Myocyte (in vitro differentiated cells): ENCODE results near the gene RIOK2. TPM values are rescaled to one million over a fixed set of nuclear protein-coding genes. Genes with fewer than 3 reads are reported as not detected.
"Not testable (repeated sequence)": the region's sequence is repeated elsewhere in the genome, so short reads cannot be mapped to it uniquely, and the experiment has no call there.

Source experiments
- DNase-seq: peaks from one replicate; pipeline ENCODE4 v3.0.0-alpha.2; 2012; ENCODE audit warnings: low read depth
- total RNA-seq: library from RNA; depleted of rRNA; stranded (reverse); fragments of >200 nt; gene quantifications from 2 replicates; pipeline ENCODE4 v1.2.3, GENCODE V29; 2014

The RIOK2 gene
- total RNA-seq, 1 donor from 2014 or later = 30.1 TPM

GRCh38 chr5:97171703-97172102 is 11.3 kb downstream of the RIOK2 start:
- DNase-seq = no peak

GRCh38 chr5:97167435-97167834 is 15.6 kb downstream of the RIOK2 start:
- DNase-seq = no peak

GRCh38 chr5:97165726-97166125 is 17.3 kb downstream of the RIOK2 start:
- no peak for DNase-seq

GRCh38 chr5:97164846-97165245 is 18.2 kb downstream of the RIOK2 start:
- no peak for DNase-seq

GRCh38 chr5:97163790-97164285 is 19.2 kb downstream of the RIOK2 start:
- no peak for DNase-seq

GRCh38 chr5:97163360-97163764 is 19.7 kb downstream of the RIOK2 start:
- peak; percentile 10 for DNase-seq

- peak; percentile 80 for DNase-seq
These were observed 21.0 kb downstream of the RIOK2 start for GRCh38 chr5:97162045-97162444.

GRCh38 chr5:97157689-97158088 is 25.4 kb downstream of the RIOK2 start:
- DNase-seq = no peak

GRCh38 chr5:97151370-97151769 is 31.7 kb downstream of the RIOK2 start:
- DNase-seq = no peak

GRCh38 chr5:97150401-97150800 is 32.6 kb downstream of the RIOK2 start:
- no peak for DNase-seq

- DNase-seq = no peak
These were observed 33.3 kb downstream of the RIOK2 start for GRCh38 chr5:97149709-97150108.

GRCh38 chr5:97148288-97148687 is 34.8 kb downstream of the RIOK2 start:
- no peak for DNase-seq

GRCh38 chr5:97143704-97144103 is 39.3 kb downstream of the RIOK2 start:
- DNase-seq = no peak

GRCh38 chr5:97142521-97143254 is 40.4 kb downstream of the RIOK2 start, which contains the start of gene LIX1:
Gene LIX1, minus strand, starts transcription at chr5:97142611. Its CDS starts 35 bp downstream, at chr5:97142576.
- DNase-seq = peak; percentile 57

GRCh38 chr5:97141539-97141938 is 41.5 kb downstream of the RIOK2 start:
- no peak for DNase-seq

- DNase-seq = no peak
These were observed 42.0 kb downstream of the RIOK2 start for GRCh38 chr5:97141031-97141430.

- DNase-seq = not testable (repeated sequence)
These were observed 42.8 kb downstream of the RIOK2 start for GRCh38 chr5:97140250-97140649.

GRCh38 chr5:97136475-97136874 is 46.6 kb downstream of the RIOK2 start:
- no peak for DNase-seq

- DNase-seq = no peak
These were observed 47.2 kb downstream of the RIOK2 start for GRCh38 chr5:97135868-97136267.

- DNase-seq = no peak
These were observed 48.4 kb downstream of the RIOK2 start for GRCh38 chr5:97134634-97135033.

GRCh38 chr5:97133101-97133500 is 49.9 kb downstream of the RIOK2 start:
- no peak for DNase-seq

GRCh38 chr5:97131921-97132320 is 51.1 kb downstream of the RIOK2 start:
- no peak for DNase-seq

- DNase-seq = no peak
These were observed 51.8 kb downstream of the RIOK2 start for GRCh38 chr5:97131139-97131710.
